Thyroid gland (tissue), 4 donors: ENCODE measurements around the gene SLC35F3. TPM values are rescaled to one million over a fixed set of nuclear protein-coding genes. Genes with fewer than 3 reads are reported as not detected.

Experiments used
- DNase-seq, 2 donors: peaks; one replicate each; pipeline ENCODE4 v3.0.0-alpha.2; 2019
- H3K27ac ChIP-seq, 3 donors: fragments of 200-600 bp; sonication (generic); 1 replicate in 2 of 3; 2 replicates in 1 of 3; pipeline ENCODE4 v1.5.1; 2016 to 2019; ENCODE audit warnings: mild to moderate bottlenecking in 1 of 3, moderate library complexity in 1 of 3
- H3K27me3 ChIP-seq: fragments of 200-600 bp; sonication (generic); one replicate; pipeline ENCODE4 v1.5.1; 2019
- H3K36me3 ChIP-seq, 2 donors: fragments of 200-600 bp; sonication (generic); one replicate each; pipeline ENCODE4 v1.5.1; 2016 to 2019
- H3K4me1 ChIP-seq, 2 donors: fragments of 200-600 bp; sonication (generic); one replicate each; pipeline ENCODE4 v1.5.1; 2017 to 2019
- H3K4me3 ChIP-seq, 3 donors: fragments of 200-600 bp; sonication (generic); replicated peaks in 1 of 3; 1 replicate in 2 of 3; 2 replicates in 1 of 3; pipeline ENCODE4 v1.5.1; 2016; ENCODE audit warnings: mild to moderate bottlenecking in 1 of 3
- H3K9me3 ChIP-seq: fragments of 200-600 bp; sonication (generic); one replicate; pipeline ENCODE4 v1.5.1; 2017
- POLR2A ChIP-seq, 2 donors: fragments of 450-650 bp; IDR thresholded peaks; one replicate each; pipeline ENCODE4 v1.6.1; 2017; ENCODE audit warnings: antibody characterized with exemption in 2 of 2, mild to moderate bottlenecking in 2 of 2, moderate library complexity in 1 of 2
- WGBS, 2 donors: methylation state at CpG; one replicate each; pipeline ENCODE4 v1.1.5; 2017; 5-methylcytosine and 5-hydroxymethylcytosine counted together
- intact Hi-C: fragments of 100-400 bp; cut with DNase I; formaldehyde crosslinking; loops from one replicate; pipeline ENCODE4 v1.15.1; 2023
- total RNA-seq, 4 donors: library from RNA; depleted of rRNA; stranded (reverse); fragments of >200 nt; gene quantifications; one replicate each; pipeline ENCODE4 v1.2.3, GENCODE V29; 2016
- TF ChIP-seq, protein P1 (sequence below), 6 experiments: fragments of 200-600 bp in 3 of 6; fragments of 450-650 bp in 3 of 6; sonication (generic) in 3 of 6; IDR thresholded peaks; one replicate each; pipeline ENCODE4 v1.5.1; 2016 to 2019; ENCODE audit warnings: antibody characterized with exemption in 6 of 6, mild to moderate bottlenecking in 2 of 6, inconsistent platforms in 1 of 6, moderate library complexity in 1 of 6

The SLC35F3 gene
- total RNA-seq, 4 donors from 2014 or later, result 0.89 to 1.9 (median 1.5) TPM; not detected in 1

DNA sequence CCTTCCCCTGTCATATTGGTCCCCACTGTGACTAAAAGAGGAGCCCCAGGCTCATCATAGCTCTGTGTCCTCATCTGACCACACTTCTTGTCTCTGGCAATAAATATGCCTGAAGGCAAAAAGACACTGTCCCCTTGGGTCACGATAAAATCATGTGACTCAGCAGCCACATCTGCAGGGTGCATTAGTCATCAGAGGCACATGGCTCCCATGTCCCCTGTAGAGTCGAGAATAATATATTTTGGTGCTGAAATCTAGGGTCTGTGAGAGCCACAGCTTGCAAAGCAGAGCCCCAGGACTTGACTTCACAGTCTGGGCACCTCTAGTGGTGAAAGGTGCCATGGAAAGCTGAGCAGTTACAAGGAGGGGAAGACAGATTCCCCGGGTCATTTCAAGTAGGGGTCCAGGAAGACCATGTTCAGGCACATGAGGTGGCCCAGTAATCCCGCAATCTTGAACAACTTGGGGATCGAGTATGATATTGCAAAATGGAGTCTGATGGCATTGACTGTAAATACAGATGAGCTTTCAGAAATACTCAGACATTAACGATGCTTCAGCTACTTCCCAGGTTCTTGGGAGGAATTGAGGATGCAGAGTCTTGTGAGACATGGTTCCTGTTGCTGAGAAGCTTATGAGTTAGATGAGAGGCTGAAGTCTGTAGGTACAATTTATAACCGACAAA, 68.6 kb downstream of the SLC35F3 start:
- Histone ChIP-seq H3K27ac (no peak overlapping the region), H3K9me3 (no peaks in the 10 kb centered on the region), H3K4me3 (no peak overlapping the region), H3K36me3 (no peaks in the 10 kb centered on the region), H3K27me3 (no peaks in the 10 kb centered on the region), H3K4me1 (no peaks in the 10 kb centered on the region)
- no peak for TF ChIP-seq POLR2A (IDR thresholded peaks at IDR 0.05)
- TF ChIP-seq, protein P1, sequence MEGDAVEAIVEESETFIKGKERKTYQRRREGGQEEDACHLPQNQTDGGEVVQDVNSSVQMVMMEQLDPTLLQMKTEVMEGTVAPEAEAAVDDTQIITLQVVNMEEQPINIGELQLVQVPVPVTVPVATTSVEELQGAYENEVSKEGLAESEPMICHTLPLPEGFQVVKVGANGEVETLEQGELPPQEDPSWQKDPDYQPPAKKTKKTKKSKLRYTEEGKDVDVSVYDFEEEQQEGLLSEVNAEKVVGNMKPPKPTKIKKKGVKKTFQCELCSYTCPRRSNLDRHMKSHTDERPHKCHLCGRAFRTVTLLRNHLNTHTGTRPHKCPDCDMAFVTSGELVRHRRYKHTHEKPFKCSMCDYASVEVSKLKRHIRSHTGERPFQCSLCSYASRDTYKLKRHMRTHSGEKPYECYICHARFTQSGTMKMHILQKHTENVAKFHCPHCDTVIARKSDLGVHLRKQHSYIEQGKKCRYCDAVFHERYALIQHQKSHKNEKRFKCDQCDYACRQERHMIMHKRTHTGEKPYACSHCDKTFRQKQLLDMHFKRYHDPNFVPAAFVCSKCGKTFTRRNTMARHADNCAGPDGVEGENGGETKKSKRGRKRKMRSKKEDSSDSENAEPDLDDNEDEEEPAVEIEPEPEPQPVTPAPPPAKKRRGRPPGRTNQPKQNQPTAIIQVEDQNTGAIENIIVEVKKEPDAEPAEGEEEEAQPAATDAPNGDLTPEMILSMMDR (IDR thresholded peaks at IDR 0.05), result no peak
- 81 to 93% methylated on average over 7 of the region's 7 CpGs for WGBS, 2 donors
- DNase-seq, result no peak
- intact Hi-C loops, result no loop called here

GRCh38 chr1:233975486-233975885, 71.0 kb downstream of the SLC35F3 start:
- TF ChIP-seq, protein P1 (IDR thresholded peaks at IDR 0.05), result no peak
- TF ChIP-seq POLR2A (IDR thresholded peaks at IDR 0.05), result no peak
- Histone ChIP-seq H3K4me3 (no peak overlapping the region), H3K9me3 (no peaks in the 10 kb centered on the region), H3K27me3 (no peaks in the 10 kb centered on the region), H3K27ac (no peak overlapping the region), H3K4me1 (no peaks in the 10 kb centered on the region), H3K36me3 (no peaks in the 10 kb centered on the region)
- intact Hi-C loops, result no loop called here
- WGBS, 2 donors, result 89 to 95% methylated on average over 11 of the region's 11 CpGs
- no peak for DNase-seq

DNA sequence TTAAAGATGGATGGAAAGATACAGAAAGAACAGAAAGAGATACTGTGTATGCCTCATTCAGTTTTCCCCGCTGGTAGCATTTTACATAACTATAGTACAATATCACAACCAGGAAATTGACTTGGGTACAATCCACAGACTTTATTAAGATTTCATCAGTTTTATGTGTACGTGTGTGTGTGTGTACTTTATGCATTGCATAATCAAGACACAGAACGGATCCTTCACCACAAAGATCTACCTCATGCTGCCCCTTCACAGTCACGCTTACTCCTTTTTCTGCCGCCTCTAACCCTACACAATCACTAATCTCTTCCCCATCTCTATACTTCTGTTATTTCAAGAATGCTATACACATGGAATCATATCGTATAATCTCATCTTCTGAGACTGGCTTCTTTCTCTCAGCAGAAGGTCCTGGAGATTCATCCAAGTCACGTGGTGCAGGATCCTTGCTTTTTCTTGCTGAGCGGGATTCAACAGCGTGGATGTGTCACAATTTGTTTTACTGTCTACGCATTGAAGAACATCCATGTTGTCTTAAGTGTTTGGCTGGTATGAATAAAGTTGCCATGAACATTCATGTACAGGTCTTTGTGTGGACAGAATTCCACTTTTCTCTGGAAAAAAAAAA, 76.7 kb downstream of the SLC35F3 start:
- Histone ChIP-seq H3K36me3 (no peaks in the 10 kb centered on the region), H3K27me3 (no peaks in the 10 kb centered on the region), H3K27ac (no peak overlapping the region), H3K9me3 (no peaks in the 10 kb centered on the region), H3K4me1 (no peaks in the 10 kb centered on the region), H3K4me3 (no peak overlapping the region)
- TF ChIP-seq POLR2A (IDR thresholded peaks at IDR 0.05), result no peak
- TF ChIP-seq, protein P1 (IDR thresholded peaks at IDR 0.05), result no peak
- intact Hi-C loops, result no loop called here
- WGBS, 2 donors, result 85 to 90% methylated on average over 10 of the region's 10 CpGs
- no peak for DNase-seq

- Histone ChIP-seq H3K27ac (no peak overlapping the region), H3K36me3 (no peaks in the 10 kb centered on the region), H3K4me1 (no peaks in the 10 kb centered on the region), H3K4me3 (no peak overlapping the region), H3K9me3 (no peaks in the 10 kb centered on the region), H3K27me3 (no peaks in the 10 kb centered on the region)
- DNase-seq, result no peak
- TF ChIP-seq POLR2A (IDR thresholded peaks at IDR 0.05), result no peak
- TF ChIP-seq, protein P1 (IDR thresholded peaks at IDR 0.05), result no peak
- intact Hi-C loops, result no loop called here
- 78 to 86% methylated on average over 10 of the region's 10 CpGs for WGBS, 2 donors
Observed at GRCh38 chr1:233982827-233983518, 78.5 kb downstream of the SLC35F3 start.

- TF ChIP-seq, protein P1 (IDR thresholded peaks at IDR 0.05), result no peak
- TF ChIP-seq POLR2A (IDR thresholded peaks at IDR 0.05), result no peak
- intact Hi-C loops, result no loop called here
- WGBS, 2 donors, result 93 to 94% methylated on average over 7 of the region's 7 CpGs
- Histone ChIP-seq H3K36me3 (no peaks in the 10 kb centered on the region), H3K27ac (no peak overlapping the region), H3K4me1 (no peaks in the 10 kb centered on the region), H3K4me3 (no peak overlapping the region), H3K27me3 (no peaks in the 10 kb centered on the region), H3K9me3 (no peaks in the 10 kb centered on the region)
- no peak for DNase-seq
Observed at GRCh38 chr1:233983811-233984210, 79.3 kb downstream of the SLC35F3 start.
